K562 (cell line): ENCODE results near the gene MYO3B. TPM values are rescaled to one million over a fixed set of nuclear protein-coding genes. Genes with fewer than 3 reads are reported as not detected.

Source experiments
- ATAC-seq: fragments of 200-7000 bp; cut with Tn5 transposase; 3 replicates; pipeline ENCODE4 v1.9.1; 2020; ENCODE audit warnings: moderate library complexity
- BruUV-seq: library from RNA; stranded (reverse); fragments of 400-500 nt; replicated peaks from 2 replicates; lab custom pipeline; 2021; lab: Mats Ljungman, UMichigan
- CTCF ChIA-PET: fragments of 300-600 bp; formaldehyde crosslinking; extraction: SDS; loops from one replicate; lab custom pipeline; 2021; ENCODE audit warnings: low intra/inter-chr PET ratio; lab: Yijun Ruan, JAX
- POLR2A ChIA-PET: fragments of 300-600, 350-650 bp; sonication (Branson Sonifier 250); formaldehyde crosslinking; extraction: SDS; loops from one replicate; lab custom pipeline; 2021; ENCODE audit warnings: antibody characterized with exemption, inconsistent platforms; lab: Yijun Ruan, JAX
- DNase-seq, 4 experiments: peaks; one replicate each; pipeline versions ENCODE4 v3.0.0 to v3.0.0-alpha.2; 2011 to 2018; ENCODE audit warnings: low spot score in 3 of 4, mixed read lengths in 3 of 4; ENCODE audit errors: extremely low read depth in 1 of 4
- FAIRE-seq: peaks from 2 replicates; lab custom pipeline; 2011; peaks lifted over from hg19 to GRCh38; lab: Jason Lieb, UNC
- H2AFZ ChIP-seq: 2 replicates; pipeline ENCODE4 v1.6.0; 2011; ENCODE audit warnings: low read depth, low read length, control low read depth, inconsistent platforms
- H3K27ac ChIP-seq: fragments of 200-600 bp; 3 replicates; pipeline ENCODE4 v1.8.0; 2011; ENCODE audit warnings: low read depth, mild to moderate bottlenecking, control low read depth, inconsistent platforms, low read length, moderate library complexity, mixed read lengths; ENCODE audit errors: extremely low read depth
- H3K27me3 ChIP-seq, 2 experiments: fragments of 300-600 bp in 1 of 2; 2 replicates in 1 of 2; 3 replicates in 1 of 2; pipeline versions ENCODE4 v1.6.0 to v1.8.0; 2011; ENCODE audit warnings: inconsistent platforms in 2 of 2, low read length in 2 of 2, mild to moderate bottlenecking in 1 of 2, mixed read lengths in 1 of 2, moderate library complexity in 1 of 2; ENCODE audit not compliant: control insufficient read depth in 2 of 2, insufficient read depth in 2 of 2
- H3K36me3 ChIP-seq: fragments of 300-600 bp; 3 replicates; pipeline ENCODE4 v1.8.0; 2011; ENCODE audit warnings: mild to moderate bottlenecking, low read length, inconsistent platforms; ENCODE audit not compliant: control insufficient read depth, insufficient read depth
- H3K4me1 ChIP-seq, 2 experiments: fragments of 200-600 bp in 1 of 2; replicated peaks in 1 of 2; 2 replicates in 1 of 2; 3 replicates in 1 of 2; pipeline versions ENCODE4 v1.5.1 to v1.8.0; 2011; ENCODE audit warnings: inconsistent platforms in 2 of 2, low read length in 2 of 2, mild to moderate bottlenecking in 1 of 2, mixed read lengths in 1 of 2, moderate library complexity in 1 of 2; ENCODE audit not compliant: control insufficient read depth in 2 of 2, insufficient read depth in 2 of 2
- H3K4me2 ChIP-seq: 2 replicates; pipeline ENCODE4 v1.6.1; 2011; ENCODE audit warnings: low read length, control low read depth, inconsistent platforms, mixed read lengths; ENCODE audit not compliant: insufficient read depth
- H3K4me3 ChIP-seq: fragments of 200-600 bp; sonication (generic), shearing (Covaris generic); 2 replicates; pipeline ENCODE4 v1.5.1; 2016; ENCODE audit warnings: control low read depth, inconsistent platforms
- H3K79me2 ChIP-seq: fragments of 200-600 bp; 3 replicates; pipeline ENCODE4 v1.8.0; 2011; ENCODE audit warnings: low read length, inconsistent platforms; ENCODE audit not compliant: control insufficient read depth, insufficient read depth
- H3K9ac ChIP-seq, 2 experiments: 2 replicates each; pipeline versions ENCODE4 v1.6.0 to v1.6.1; 2011; ENCODE audit warnings: low read depth in 2 of 2, low read length in 2 of 2, control low read depth in 1 of 2, inconsistent platforms in 1 of 2, mild to moderate bottlenecking in 1 of 2, mixed read lengths in 1 of 2; ENCODE audit not compliant: insufficient read depth in 1 of 2
- H3K9me1 ChIP-seq: one replicate; pipeline ENCODE4 v1.6.0; 2011; ENCODE audit warnings: inconsistent platforms, mild to moderate bottlenecking, low read length, moderate library complexity; ENCODE audit not compliant: control insufficient read depth, insufficient read depth
- H3K9me3 ChIP-seq: replicated peaks from 2 replicates; pipeline ENCODE4 v1.5.1; 2011; ENCODE audit warnings: low read depth, low read length, inconsistent platforms; ENCODE audit not compliant: control insufficient read depth, insufficient read depth
- H4K20me1 ChIP-seq: replicated peaks from 2 replicates; pipeline ENCODE4 v1.6.1; 2011; ENCODE audit warnings: low read length, inconsistent platforms, mixed read lengths; ENCODE audit not compliant: control insufficient read depth, insufficient read depth
- ARID1B ChIP-seq: fragments of 450-650 bp; IDR thresholded peaks from 2 replicates; pipeline ENCODE4 v1.6.1; 2016; ENCODE audit warnings: antibody characterized with exemption, mild to moderate bottlenecking, inconsistent platforms
- BACH1 ChIP-seq: fragments of 200-800 bp; sonication (Bioruptor generic); IDR thresholded peaks from 2 replicates; pipeline ENCODE4 v1.6.1; 2016; ENCODE audit warnings: missing genetic modification characterization, missing compliant biosample characterization
- BRD4 ChIP-seq: fragments of 200-600 bp; sonication (generic); IDR thresholded peaks from 2 replicates; pipeline ENCODE4 v1.6.1; 2017; ENCODE audit warnings: inconsistent platforms
- DMBX1 ChIP-seq: fragments of 250-450 bp; sonication (Bioruptor Pico); IDR thresholded peaks from 2 replicates; pipeline ENCODE4 v1.8.0; 2022; ENCODE audit warnings: inconsistent platforms, mild to moderate bottlenecking, moderate library complexity, borderline replicate concordance
- MBD2 ChIP-seq: sonication (generic); IDR thresholded peaks from 2 replicates; pipeline ENCODE4 v1.6.1; 2016; ENCODE audit warnings: low read depth, borderline replicate concordance
- SNRNP70 ChIP-seq: fragments of 200-400 bp; formaldehyde crosslinking; optimal IDR thresholded peaks from 2 replicates; pipeline ENCODE3; 2017; ENCODE audit warnings: low read depth, low read length
- WGBS: fragments of 100-300 bp; shearing (Covaris generic); methylation state at CpG from one replicate; pipeline ENCODE4 v1.1.6; 2016; ENCODE audit warnings: low coverage, mixed read lengths; ENCODE audit not compliant: insufficient coverage; ENCODE audit errors: missing lambda C conversion rate; 5-methylcytosine and 5-hydroxymethylcytosine counted together
- in situ Hi-C: fragments of 300-500 bp; cut with MboI; formaldehyde crosslinking; loops from 4 replicates; pipeline ENCODE4 v1.15.0; 2018; ENCODE audit warnings: inconsistent platforms, mixed read lengths
- intact Hi-C: fragments of 100-400 bp; cut with micrococcal nuclease; formaldehyde crosslinking; loops from 2 replicates; pipeline ENCODE4 v1.14.2; 2022
- polyA plus RNA-seq, 8 experiments: library from polyadenylated mRNA; depleted of rRNA in 4 of 8; stranded (reverse) in 5 of 8; unstranded in 3 of 8; fragments of >200 nt; fragmentation: Nextera tagmentation in 2 of 8; fragmentation: Illumina TruSeq in 1 of 8; extraction: Ambion mirVana in 2 of 8; extraction: Trizol in 1 of 8; gene quantifications; 2 replicates each; pipeline versions ENCODE4 v1.2.1 to v1.2.3, GENCODE V29; 2011 to 2014; ENCODE audit warnings: inconsistent platforms in 1 of 8, missing spikeins in 1 of 8
- total RNA-seq, 7 experiments: library from RNA; depleted of rRNA in 6 of 7; stranded (reverse); fragments of >200 nt in 6 of 7; fragmentation: Illumina TruSeq in 2 of 7; extraction: Trizol in 2 of 7; gene quantifications; 2 replicates each; pipeline versions ENCODE4 v1.2.1 to v1.2.3, GENCODE V29; 2011 to 2021; ENCODE audit warnings: low replicate concordance in 1 of 7
- TF ChIP-seq, protein P1 (sequence below): fragments of 250-450 bp; sonication (Bioruptor Pico); IDR thresholded peaks from 2 replicates; pipeline ENCODE4 v1.5.0; 2021

Gene MYO3B
- total and polyA plus RNA-seq, 9 of the 15 experiments (the other 6 are each of a cell fraction or from before 2014, with no cell fraction given): 2.7 to 6.5 (median 3.6) TPM

DNA sequence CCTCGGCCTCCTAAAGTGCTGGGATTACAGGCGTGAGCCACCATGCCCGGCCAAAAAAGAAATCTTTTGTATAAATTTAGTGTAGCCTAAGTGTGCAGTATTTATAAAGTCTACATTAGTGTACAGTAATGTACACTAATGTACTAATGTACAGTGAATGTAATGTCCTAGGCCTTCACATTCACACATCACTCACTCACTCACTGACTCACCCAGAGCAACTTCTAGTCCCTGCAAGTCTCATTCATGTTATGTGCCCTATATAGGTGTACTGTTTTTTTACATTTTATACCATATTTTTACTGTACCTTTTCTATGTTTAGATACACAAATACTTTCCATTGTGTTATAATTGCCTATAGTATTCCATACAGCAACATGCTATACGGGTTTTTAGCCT, 254.9 kb downstream of the MYO3B start:
- Histone ChIP-seq H3K36me3 (no peaks in the 10 kb centered on the region), H3K9me3 (no peaks in the 10 kb centered on the region), H3K27ac (no peak overlapping the region), H3K4me1 (peaks cover 0 to 4% of the 10 kb centered on the region in 2 experiments; a peak in 2 of 5 replicates), H3K4me3 (no peak overlapping the region), H3K27me3 (no peaks in the 10 kb centered on the region), H2AFZ (no peak overlapping the region), H3K9ac (no peak overlapping the region), H3K4me2 (no peak overlapping the region), H4K20me1 (no peaks in the 10 kb centered on the region), H3K79me2 (no peaks in the 10 kb centered on the region), H3K9me1 (no peaks in the 10 kb centered on the region)
- POLR2A ChIA-PET: no interaction called here
- DNase-seq (no peak), FAIRE-seq (no peak), ATAC-seq (no peak)
- intact Hi-C loops (no loop called here), in situ Hi-C loops (no loop called here)
- BruUV-seq: no TSS peak
- WGBS: 56% methylated on average over 4 of the region's 4 CpGs
- no peak for TF ChIP-seq ARID1B
- TF ChIP-seq MBD2: no peak
- no peak for TF ChIP-seq BRD4
- TF ChIP-seq SNRNP70: no peak
- TF ChIP-seq, protein P1, sequence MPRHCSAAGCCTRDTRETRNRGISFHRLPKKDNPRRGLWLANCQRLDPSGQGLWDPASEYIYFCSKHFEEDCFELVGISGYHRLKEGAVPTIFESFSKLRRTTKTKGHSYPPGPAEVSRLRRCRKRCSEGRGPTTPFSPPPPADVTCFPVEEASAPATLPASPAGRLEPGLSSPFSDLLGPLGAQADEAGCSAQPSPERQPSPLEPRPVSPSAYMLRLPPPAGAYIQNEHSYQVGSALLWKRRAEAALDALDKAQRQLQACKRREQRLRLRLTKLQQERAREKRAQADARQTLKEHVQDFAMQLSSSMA (CRISPR knock-in tag): no peak
- no peak for TF ChIP-seq DMBX1 (CRISPR knock-in tag)
- no peak for TF ChIP-seq BACH1 (tag)
- CTCF ChIA-PET: no interaction called here
